ENCODE measurements around the gene RAB31.

DNA sequence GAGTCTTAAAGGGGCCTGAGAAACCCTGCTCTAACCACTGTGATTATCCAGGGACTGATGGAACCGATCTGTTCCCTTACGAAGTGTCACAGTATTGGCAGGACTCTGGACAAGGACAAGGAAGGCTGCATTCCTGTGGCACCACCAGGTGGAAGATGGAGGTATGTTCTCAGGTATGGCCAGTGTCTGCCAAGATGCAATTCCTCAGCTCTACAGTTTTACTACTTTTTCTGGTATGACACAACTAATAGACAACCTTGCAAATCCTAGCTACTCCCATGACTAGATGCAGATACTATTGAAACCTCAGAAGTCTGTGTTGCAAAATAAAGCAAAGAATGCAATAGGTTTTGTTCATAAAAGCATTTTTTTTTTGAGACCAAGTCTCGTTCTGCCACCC is 14.6 kb downstream of the RAB31 start:
- TF ChIP-seq EP300 (IDR thresholded peaks at IDR 0.05): no peak
- TF ChIP-seq, protein P1, sequence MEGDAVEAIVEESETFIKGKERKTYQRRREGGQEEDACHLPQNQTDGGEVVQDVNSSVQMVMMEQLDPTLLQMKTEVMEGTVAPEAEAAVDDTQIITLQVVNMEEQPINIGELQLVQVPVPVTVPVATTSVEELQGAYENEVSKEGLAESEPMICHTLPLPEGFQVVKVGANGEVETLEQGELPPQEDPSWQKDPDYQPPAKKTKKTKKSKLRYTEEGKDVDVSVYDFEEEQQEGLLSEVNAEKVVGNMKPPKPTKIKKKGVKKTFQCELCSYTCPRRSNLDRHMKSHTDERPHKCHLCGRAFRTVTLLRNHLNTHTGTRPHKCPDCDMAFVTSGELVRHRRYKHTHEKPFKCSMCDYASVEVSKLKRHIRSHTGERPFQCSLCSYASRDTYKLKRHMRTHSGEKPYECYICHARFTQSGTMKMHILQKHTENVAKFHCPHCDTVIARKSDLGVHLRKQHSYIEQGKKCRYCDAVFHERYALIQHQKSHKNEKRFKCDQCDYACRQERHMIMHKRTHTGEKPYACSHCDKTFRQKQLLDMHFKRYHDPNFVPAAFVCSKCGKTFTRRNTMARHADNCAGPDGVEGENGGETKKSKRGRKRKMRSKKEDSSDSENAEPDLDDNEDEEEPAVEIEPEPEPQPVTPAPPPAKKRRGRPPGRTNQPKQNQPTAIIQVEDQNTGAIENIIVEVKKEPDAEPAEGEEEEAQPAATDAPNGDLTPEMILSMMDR (IDR thresholded peaks at IDR 0.05): no peak
- no peak for TF ChIP-seq POLR2A (IDR thresholded peaks at IDR 0.05)

Data from tibial nerve (tissue), 4 donors.